ENCODE measurements around the gene GLS.

- no peak for TF ChIP-seq CTCF (IDR thresholded peaks at IDR 0.05)
- no peak for TF ChIP-seq POLR2A (IDR thresholded peaks at IDR 0.05)
Observed at GRCh38 chr2:190893157-190893556, 12.5 kb downstream of the GLS start.

All from body of pancreas (tissue), 4 donors.